ENCODE results near the gene ADAM22. TPM values are rescaled to one million over a fixed set of nuclear protein-coding genes. Genes with fewer than 3 reads are reported as not detected.

Gene ADAM22
- total and polyA plus RNA-seq, 7 donors, result under 0.01 to 3.5 (median 1.4) TPM

- H3K9me3 ChIP-seq, result no peaks in the 10 kb centered on the region
- no peaks in the 10 kb centered on the region for H3K36me3 ChIP-seq
- TF ChIP-seq, protein P1, sequence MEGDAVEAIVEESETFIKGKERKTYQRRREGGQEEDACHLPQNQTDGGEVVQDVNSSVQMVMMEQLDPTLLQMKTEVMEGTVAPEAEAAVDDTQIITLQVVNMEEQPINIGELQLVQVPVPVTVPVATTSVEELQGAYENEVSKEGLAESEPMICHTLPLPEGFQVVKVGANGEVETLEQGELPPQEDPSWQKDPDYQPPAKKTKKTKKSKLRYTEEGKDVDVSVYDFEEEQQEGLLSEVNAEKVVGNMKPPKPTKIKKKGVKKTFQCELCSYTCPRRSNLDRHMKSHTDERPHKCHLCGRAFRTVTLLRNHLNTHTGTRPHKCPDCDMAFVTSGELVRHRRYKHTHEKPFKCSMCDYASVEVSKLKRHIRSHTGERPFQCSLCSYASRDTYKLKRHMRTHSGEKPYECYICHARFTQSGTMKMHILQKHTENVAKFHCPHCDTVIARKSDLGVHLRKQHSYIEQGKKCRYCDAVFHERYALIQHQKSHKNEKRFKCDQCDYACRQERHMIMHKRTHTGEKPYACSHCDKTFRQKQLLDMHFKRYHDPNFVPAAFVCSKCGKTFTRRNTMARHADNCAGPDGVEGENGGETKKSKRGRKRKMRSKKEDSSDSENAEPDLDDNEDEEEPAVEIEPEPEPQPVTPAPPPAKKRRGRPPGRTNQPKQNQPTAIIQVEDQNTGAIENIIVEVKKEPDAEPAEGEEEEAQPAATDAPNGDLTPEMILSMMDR (IDR thresholded peaks at IDR 0.05), result no peak
- no peak for TF ChIP-seq POLR2A (IDR thresholded peaks at IDR 0.05)
- no peak for TF ChIP-seq EP300 (IDR thresholded peaks at IDR 0.05)
- no peak for TF ChIP-seq POLR2AphosphoS5 (IDR thresholded peaks at IDR 0.05)
- 44 to 77% methylated on average over 5 of the region's 5 CpGs for WGBS, 2 donors
- DNase-seq, result no peak
- intact Hi-C loops (cut with DNase I), result no loop called here
- no peaks in the 10 kb centered on the region for H3K4me1 ChIP-seq
- H3K27ac ChIP-seq, result no peak overlapping the region
- no peak overlapping the region for H3K4me3 ChIP-seq
- H3K27me3 ChIP-seq, result peaks cover 0 to 4% (median 0%) of the 10 kb centered on the region in 3 donors
Measured at GRCh38 chr7:88230646-88231045, 296.6 kb downstream of the ADAM22 start.

- intact Hi-C loops (cut with DNase I), result no loop called here
- no peak overlapping the region for H3K27ac ChIP-seq
- no peak for DNase-seq
- H3K4me1 ChIP-seq, result no peaks in the 10 kb centered on the region
- no peaks in the 10 kb centered on the region for H3K9me3 ChIP-seq
- H3K4me3 ChIP-seq, result no peak overlapping the region
- H3K27me3 ChIP-seq, result no peaks in the 10 kb centered on the region
- TF ChIP-seq EP300 (IDR thresholded peaks at IDR 0.05) (no peak), POLR2AphosphoS5 (IDR thresholded peaks at IDR 0.05) (no peak), POLR2A (IDR thresholded peaks at IDR 0.05) (no peak)
- TF ChIP-seq, protein P1 (IDR thresholded peaks at IDR 0.05), result no peak
- no peaks in the 10 kb centered on the region for H3K36me3 ChIP-seq
Measured at GRCh38 chr7:88233828-88234227, 299.8 kb downstream of the ADAM22 start.

DNA sequence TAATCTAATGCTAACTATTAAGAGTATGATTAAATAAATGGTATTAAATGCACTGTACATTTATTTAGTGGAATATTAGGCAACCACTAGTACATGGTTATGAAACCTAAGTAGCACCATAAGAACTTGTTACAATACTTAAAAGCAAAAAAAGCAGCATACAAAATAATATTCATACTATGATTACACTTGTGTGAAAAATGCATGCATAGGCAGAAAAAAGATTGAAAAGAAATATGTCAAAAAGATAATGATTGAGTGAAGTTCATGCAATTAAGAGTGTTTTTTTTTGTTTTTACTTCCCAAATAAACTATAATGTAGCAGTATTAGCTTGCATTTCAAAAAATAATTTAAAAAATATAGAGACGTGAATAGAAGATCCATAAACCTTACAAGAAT is 305.8 kb downstream of the ADAM22 start:
- no peak for DNase-seq

DNA sequence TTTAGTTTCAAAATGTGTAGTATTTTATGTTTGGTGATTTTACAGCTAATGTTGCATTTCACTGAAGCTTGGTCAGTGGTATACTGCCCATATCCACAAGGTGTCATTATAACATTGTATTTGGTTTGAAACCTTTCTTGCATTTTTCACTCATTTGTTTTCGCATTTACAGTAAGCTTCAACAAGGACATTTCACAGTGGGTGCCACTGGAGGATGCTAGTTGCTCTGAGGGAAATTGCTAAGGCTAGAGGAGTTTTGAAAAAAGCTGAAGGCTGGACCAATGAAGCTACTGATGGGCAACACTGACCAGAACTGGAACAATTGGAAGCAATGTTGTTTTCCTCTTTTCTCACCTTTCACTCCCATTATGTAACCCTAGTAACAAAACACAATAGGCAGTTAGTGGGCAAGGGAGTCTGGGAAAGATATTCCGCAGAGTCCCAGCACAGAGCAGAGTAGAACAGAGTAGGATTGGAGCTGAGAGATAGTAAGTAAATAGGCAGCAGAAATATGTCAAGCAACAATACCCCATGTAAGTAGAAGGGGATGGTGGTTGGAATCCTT is 309.4 kb downstream of the ADAM22 start:
- intact Hi-C loops (cut with DNase I), result no loop called here
- H3K36me3 ChIP-seq, result no peaks in the 10 kb centered on the region
- no peaks in the 10 kb centered on the region for H3K27me3 ChIP-seq
- no peak for DNase-seq
- H3K9me3 ChIP-seq, result no peaks in the 10 kb centered on the region
- H3K27ac ChIP-seq, result no peak overlapping the region
- no peak for TF ChIP-seq EP300 (IDR thresholded peaks at IDR 0.05)
- TF ChIP-seq, protein P1 (IDR thresholded peaks at IDR 0.05), result peak; percentile 23 to 57 (median 34)
- H3K4me1 ChIP-seq, result no peaks in the 10 kb centered on the region
- WGBS, 2 donors, result 16 to 39% methylated on average over 2 of the region's 2 CpGs
- H3K4me3 ChIP-seq, result no peak overlapping the region

More for the DNA sequence above, 305.8 kb downstream of the ADAM22 start:
- TF ChIP-seq POLR2AphosphoS5 (IDR thresholded peaks at IDR 0.05), result no peak
- TF ChIP-seq, protein P1 (IDR thresholded peaks at IDR 0.05), result no peak
- no peak for TF ChIP-seq POLR2A (IDR thresholded peaks at IDR 0.05)
- no peak for TF ChIP-seq EP300 (IDR thresholded peaks at IDR 0.05)
- WGBS, 2 donors, result 87 to 94% methylated on average over 1 of the region's 1 CpG
- H3K36me3 ChIP-seq, result no peaks in the 10 kb centered on the region
- intact Hi-C loops (cut with DNase I), result no loop called here
- H3K27ac ChIP-seq, result no peak overlapping the region
- H3K4me1 ChIP-seq, result no peaks in the 10 kb centered on the region
- no peaks in the 10 kb centered on the region for H3K9me3 ChIP-seq
- no peak overlapping the region for H3K4me3 ChIP-seq
- H3K27me3 ChIP-seq, result no peaks in the 10 kb centered on the region

GRCh38 chr7:88244258-88244657 is 310.2 kb downstream of the ADAM22 start:
- DNase-seq, result no peak
- Histone ChIP-seq H3K36me3 (no peaks in the 10 kb centered on the region), H3K4me1 (no peaks in the 10 kb centered on the region), H3K27ac (no peak overlapping the region), H3K9me3 (no peaks in the 10 kb centered on the region), H3K4me3 (no peak overlapping the region), H3K27me3 (no peaks in the 10 kb centered on the region)
- 94 to 96% methylated on average over 1 of the region's 1 CpG for WGBS, 2 donors
- intact Hi-C loops (cut with DNase I), result no loop called here
- no peak for TF ChIP-seq EP300 (IDR thresholded peaks at IDR 0.05)
- TF ChIP-seq, protein P1 (IDR thresholded peaks at IDR 0.05), result no peak
- TF ChIP-seq POLR2AphosphoS5 (IDR thresholded peaks at IDR 0.05), result no peak
- TF ChIP-seq POLR2A (IDR thresholded peaks at IDR 0.05), result no peak
